ENCODE data around the gene BRPF3.

BRPF3 gene

GRCh38 chr6:36200154-36200891 is 3.8 kb downstream of the BRPF3 start:
- 95 to 96% methylated on average over 19 of the region's 19 CpGs for WGBS, 2 experiments
- Histone ChIP-seq H3K4me3 (ENCODE audit: insufficient read depth, low read depth, low read length) (no peak overlapping the region), H3K9me3 (ENCODE audit: control insufficient read depth, low read length) (no peaks in the 10 kb centered on the region), H3K36me3 (ENCODE audit: control insufficient read depth, insufficient read depth, low read length) (peaks cover 40% of the 10 kb centered on the region), H3K27me3 (ENCODE audit: control insufficient read depth, insufficient read depth, low read length, poor library complexity, severe bottlenecking) (no peaks in the 10 kb centered on the region), H3K27ac (ENCODE audit: insufficient read depth, low read depth, low read length, poor library complexity, severe bottlenecking) (no peak overlapping the region), H3K4me1 (ENCODE audit: control insufficient read depth, insufficient read depth, low read length) (no peaks in the 10 kb centered on the region)

GRCh38 chr6:36200998-36201596 is 4.6 kb downstream of the BRPF3 start:
- Histone ChIP-seq H3K9me3 (ENCODE audit: control insufficient read depth, low read length) (no peaks in the 10 kb centered on the region), H3K36me3 (ENCODE audit: control insufficient read depth, insufficient read depth, low read length) (peaks cover 40% of the 10 kb centered on the region), H3K27ac (ENCODE audit: insufficient read depth, low read depth, low read length, poor library complexity, severe bottlenecking) (no peak overlapping the region), H3K4me3 (ENCODE audit: insufficient read depth, low read depth, low read length) (no peak overlapping the region), H3K4me1 (ENCODE audit: control insufficient read depth, insufficient read depth, low read length) (no peaks in the 10 kb centered on the region), H3K27me3 (ENCODE audit: control insufficient read depth, insufficient read depth, low read length, poor library complexity, severe bottlenecking) (no peaks in the 10 kb centered on the region)
- 97% methylated on average over 15 of the region's 15 CpGs for WGBS, 2 experiments

- Histone ChIP-seq H3K27ac (ENCODE audit: insufficient read depth, low read depth, low read length, poor library complexity, severe bottlenecking) (no peak overlapping the region), H3K4me1 (ENCODE audit: control insufficient read depth, insufficient read depth, low read length) (no peaks in the 10 kb centered on the region), H3K9me3 (ENCODE audit: control insufficient read depth, low read length) (no peaks in the 10 kb centered on the region), H3K4me3 (ENCODE audit: insufficient read depth, low read depth, low read length) (no peak overlapping the region), H3K27me3 (ENCODE audit: control insufficient read depth, insufficient read depth, low read length, poor library complexity, severe bottlenecking) (no peaks in the 10 kb centered on the region), H3K36me3 (ENCODE audit: control insufficient read depth, insufficient read depth, low read length) (peaks cover 43% of the 10 kb centered on the region)
- 90 to 97% methylated on average over 2 to 3 of the region's 3 CpGs for WGBS, 2 experiments
Observed at GRCh38 chr6:36201612-36202011, 5.1 kb downstream of the BRPF3 start.

GRCh38 chr6:36202101-36202500 is 5.6 kb downstream of the BRPF3 start:
- peaks cover 48% of the 10 kb centered on the region for H3K36me3 ChIP-seq (ENCODE audit: control insufficient read depth, insufficient read depth, low read length)
- H3K9me3 ChIP-seq (ENCODE audit: control insufficient read depth, low read length), result no peaks in the 10 kb centered on the region
- no peaks in the 10 kb centered on the region for H3K27me3 ChIP-seq (ENCODE audit: control insufficient read depth, insufficient read depth, low read length, poor library complexity, severe bottlenecking)
- H3K27ac ChIP-seq (ENCODE audit: insufficient read depth, low read depth, low read length, poor library complexity, severe bottlenecking), result no peak overlapping the region
- 94 to 96% methylated on average over 4 of the region's 4 CpGs for WGBS, 2 experiments
- no peaks in the 10 kb centered on the region for H3K4me1 ChIP-seq (ENCODE audit: control insufficient read depth, insufficient read depth, low read length)
- no peak overlapping the region for H3K4me3 ChIP-seq (ENCODE audit: insufficient read depth, low read depth, low read length)

- 97% methylated on average over 10 of the region's 10 CpGs for WGBS, 2 experiments
- Histone ChIP-seq H3K36me3 (ENCODE audit: control insufficient read depth, insufficient read depth, low read length) (peaks cover 64% of the 10 kb centered on the region), H3K9me3 (ENCODE audit: control insufficient read depth, low read length) (no peaks in the 10 kb centered on the region), H3K4me3 (ENCODE audit: insufficient read depth, low read depth, low read length) (no peak overlapping the region), H3K4me1 (ENCODE audit: control insufficient read depth, insufficient read depth, low read length) (no peaks in the 10 kb centered on the region), H3K27me3 (ENCODE audit: control insufficient read depth, insufficient read depth, low read length, poor library complexity, severe bottlenecking) (no peaks in the 10 kb centered on the region), H3K27ac (ENCODE audit: insufficient read depth, low read depth, low read length, poor library complexity, severe bottlenecking) (no peak overlapping the region)
Observed at GRCh38 chr6:36204068-36204753, 7.7 kb downstream of the BRPF3 start.

- Histone ChIP-seq H3K36me3 (ENCODE audit: control insufficient read depth, insufficient read depth, low read length) (peaks cover 73% of the 10 kb centered on the region), H3K27ac (ENCODE audit: insufficient read depth, low read depth, low read length, poor library complexity, severe bottlenecking) (no peak overlapping the region)
- 95 to 96% methylated on average over 8 of the region's 8 CpGs for WGBS, 2 experiments
Observed at GRCh38 chr6:36207155-36207554, 10.6 kb downstream of the BRPF3 start.

GRCh38 chr6:36209606-36210005 is 13.1 kb downstream of the BRPF3 start:
- no peaks in the 10 kb centered on the region for H3K9me3 ChIP-seq (ENCODE audit: control insufficient read depth, low read length)
- no peak overlapping the region for H3K4me3 ChIP-seq (ENCODE audit: insufficient read depth, low read depth, low read length)
- H3K4me1 ChIP-seq (ENCODE audit: control insufficient read depth, insufficient read depth, low read length), result no peaks in the 10 kb centered on the region
- no peak overlapping the region for H3K27ac ChIP-seq (ENCODE audit: insufficient read depth, low read depth, low read length, poor library complexity, severe bottlenecking)
- WGBS, 2 experiments, result 91 to 92% methylated on average over 1 of the region's 1 CpG
- H3K27me3 ChIP-seq (ENCODE audit: control insufficient read depth, insufficient read depth, low read length, poor library complexity, severe bottlenecking), result no peaks in the 10 kb centered on the region
- H3K36me3 ChIP-seq (ENCODE audit: control insufficient read depth, insufficient read depth, low read length), result peaks cover 67% of the 10 kb centered on the region

More at GRCh38 chr6:36207155-36207554, 10.6 kb downstream of the BRPF3 start:
- H3K9me3 ChIP-seq (ENCODE audit: control insufficient read depth, low read length), result no peaks in the 10 kb centered on the region
- no peaks in the 10 kb centered on the region for H3K27me3 ChIP-seq (ENCODE audit: control insufficient read depth, insufficient read depth, low read length, poor library complexity, severe bottlenecking)
- no peak overlapping the region for H3K4me3 ChIP-seq (ENCODE audit: insufficient read depth, low read depth, low read length)
- no peaks in the 10 kb centered on the region for H3K4me1 ChIP-seq (ENCODE audit: control insufficient read depth, insufficient read depth, low read length)

- 96% methylated on average over 14 of the region's 14 CpGs for WGBS, 2 experiments
- no peaks in the 10 kb centered on the region for H3K4me1 ChIP-seq (ENCODE audit: control insufficient read depth, insufficient read depth, low read length)
- no peaks in the 10 kb centered on the region for H3K27me3 ChIP-seq (ENCODE audit: control insufficient read depth, insufficient read depth, low read length, poor library complexity, severe bottlenecking)
- no peaks in the 10 kb centered on the region for H3K9me3 ChIP-seq (ENCODE audit: control insufficient read depth, low read length)
- no peak overlapping the region for H3K27ac ChIP-seq (ENCODE audit: insufficient read depth, low read depth, low read length, poor library complexity, severe bottlenecking)
- H3K36me3 ChIP-seq (ENCODE audit: control insufficient read depth, insufficient read depth, low read length), result peaks cover 71% of the 10 kb centered on the region
- no peak overlapping the region for H3K4me3 ChIP-seq (ENCODE audit: insufficient read depth, low read depth, low read length)
Observed at GRCh38 chr6:36210182-36210581, 13.6 kb downstream of the BRPF3 start.

- Histone ChIP-seq H3K27ac (ENCODE audit: insufficient read depth, low read depth, low read length, poor library complexity, severe bottlenecking) (no peak overlapping the region), H3K4me1 (ENCODE audit: control insufficient read depth, insufficient read depth, low read length) (no peaks in the 10 kb centered on the region), H3K36me3 (ENCODE audit: control insufficient read depth, insufficient read depth, low read length) (peaks cover 78% of the 10 kb centered on the region), H3K9me3 (ENCODE audit: control insufficient read depth, low read length) (no peaks in the 10 kb centered on the region), H3K27me3 (ENCODE audit: control insufficient read depth, insufficient read depth, low read length, poor library complexity, severe bottlenecking) (no peaks in the 10 kb centered on the region), H3K4me3 (ENCODE audit: insufficient read depth, low read depth, low read length) (no peak overlapping the region)
- 92 to 96% methylated on average over 18 of the region's 18 CpGs for WGBS, 2 experiments
Observed at GRCh38 chr6:36210886-36211595, 14.5 kb downstream of the BRPF3 start.

GRCh38 chr6:36216559-36216958 is 20.0 kb downstream of the BRPF3 start:
- Histone ChIP-seq H3K4me3 (ENCODE audit: insufficient read depth, low read depth, low read length) (no peak overlapping the region), H3K36me3 (ENCODE audit: control insufficient read depth, insufficient read depth, low read length) (peaks cover 62% of the 10 kb centered on the region), H3K9me3 (ENCODE audit: control insufficient read depth, low read length) (no peaks in the 10 kb centered on the region), H3K27me3 (ENCODE audit: control insufficient read depth, insufficient read depth, low read length, poor library complexity, severe bottlenecking) (no peaks in the 10 kb centered on the region), H3K4me1 (ENCODE audit: control insufficient read depth, insufficient read depth, low read length) (no peaks in the 10 kb centered on the region), H3K27ac (ENCODE audit: insufficient read depth, low read depth, low read length, poor library complexity, severe bottlenecking) (no peak overlapping the region)
- 94 to 97% methylated on average over 2 of the region's 2 CpGs for WGBS, 2 experiments

Measured in ectodermal cell (in vitro differentiated cells).